ENCODE results near the gene DHRS13.

The DHRS13 gene

DNA sequence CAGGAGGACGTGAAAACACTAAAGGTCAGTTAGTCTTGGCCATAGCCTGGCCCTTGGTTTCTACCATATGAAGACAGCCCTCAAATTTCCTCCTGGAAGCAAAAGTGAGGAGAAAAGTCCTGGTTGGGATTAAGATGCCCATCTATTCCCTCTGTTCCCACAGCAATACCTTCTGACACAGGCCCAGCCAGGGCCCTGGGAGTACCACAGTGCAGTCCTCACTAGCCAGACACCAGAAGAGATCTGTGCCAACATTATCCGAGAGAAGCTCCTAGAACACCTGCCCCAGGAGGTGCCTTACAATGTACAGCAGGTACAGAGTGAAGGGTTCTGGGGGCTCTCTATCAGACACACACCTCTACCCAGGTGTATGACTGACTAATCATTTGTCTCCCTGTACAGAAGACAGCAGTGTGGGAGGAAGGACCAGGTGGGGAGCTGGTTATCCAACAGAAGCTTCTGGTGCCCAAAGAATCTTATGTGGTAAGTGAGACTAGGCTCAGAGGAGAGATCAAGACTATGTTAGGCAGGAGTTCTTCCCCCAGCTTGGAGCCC is 44.0 kb downstream of the DHRS13 start:
- no peak for DNase-seq (ENCODE audit: low spot score)

DNA sequence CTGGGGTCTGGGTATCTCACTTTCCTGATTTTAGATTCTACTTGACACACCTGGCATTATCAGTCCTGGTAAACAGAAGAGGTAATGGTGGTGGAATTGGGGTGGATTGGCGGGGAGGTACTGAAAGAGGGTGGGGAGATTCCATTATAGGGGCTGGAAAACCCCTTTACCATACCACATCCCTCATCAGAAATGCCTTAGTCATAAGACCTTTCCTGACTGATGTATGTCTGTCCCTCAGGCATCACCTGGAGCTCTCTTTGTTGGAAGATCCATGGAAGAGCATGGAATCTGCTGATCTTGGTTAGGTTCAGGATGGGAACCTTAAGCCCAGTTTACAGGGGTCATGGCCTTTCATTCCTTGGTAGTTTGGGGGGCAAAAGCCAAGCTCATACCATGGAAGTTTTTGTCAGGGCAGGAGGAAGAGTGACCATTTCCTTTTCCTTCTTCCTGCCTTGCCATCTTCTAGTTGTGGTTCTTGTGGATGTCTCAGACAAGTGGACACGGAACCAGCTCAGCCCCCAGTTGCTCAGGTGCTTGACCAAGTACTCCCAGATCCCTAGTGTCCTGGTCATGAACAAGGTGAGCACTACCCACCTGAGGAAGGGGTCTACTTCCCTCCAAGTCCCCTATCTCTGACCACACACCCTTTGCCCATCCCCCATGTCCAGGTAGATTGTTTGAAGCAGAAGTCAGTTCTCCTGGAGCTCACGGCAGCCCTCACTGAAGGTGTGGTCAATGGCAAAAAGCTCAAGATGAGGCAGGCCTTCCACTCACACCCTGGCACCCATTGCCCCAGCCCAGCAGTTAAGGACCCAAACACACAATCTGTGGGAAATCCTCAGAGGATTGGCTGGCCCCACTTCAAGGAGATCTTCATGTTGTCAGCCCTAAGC is 44.7 kb downstream of the DHRS13 start:
- no peak for DNase-seq (ENCODE audit: low spot score)

- DNase-seq (ENCODE audit: low spot score): no peak
Observed at GRCh38 chr17:28856028-28856574, 46.8 kb downstream of the DHRS13 start.

DNA sequence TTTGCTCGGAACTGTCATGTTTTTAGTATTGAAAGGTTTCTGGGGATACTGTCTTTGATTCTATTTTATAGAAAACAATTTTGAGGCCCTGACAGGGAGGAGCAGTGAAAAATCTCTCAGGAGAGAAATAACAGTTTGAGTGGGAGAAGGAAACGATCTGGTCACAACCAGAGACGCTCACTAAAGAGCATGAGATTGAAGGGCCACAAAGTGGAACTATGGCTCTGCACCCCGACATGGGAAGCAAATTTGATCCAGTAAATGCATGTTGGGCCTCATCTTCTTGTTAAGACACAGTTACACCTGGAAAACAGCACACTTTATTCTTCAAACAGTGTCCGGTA is 47.6 kb downstream of the DHRS13 start:
- no peak for DNase-seq (ENCODE audit: low spot score)

- DNase-seq (ENCODE audit: low spot score): peak; percentile 85
Observed at GRCh38 chr17:28854457-28855335, 48.2 kb downstream of the DHRS13 start, which contains the start of gene ERAL1. ERAL1 (plus strand) TSS chr17:28855016; CDS start chr17:28855035, 19 bp downstream.

DNA sequence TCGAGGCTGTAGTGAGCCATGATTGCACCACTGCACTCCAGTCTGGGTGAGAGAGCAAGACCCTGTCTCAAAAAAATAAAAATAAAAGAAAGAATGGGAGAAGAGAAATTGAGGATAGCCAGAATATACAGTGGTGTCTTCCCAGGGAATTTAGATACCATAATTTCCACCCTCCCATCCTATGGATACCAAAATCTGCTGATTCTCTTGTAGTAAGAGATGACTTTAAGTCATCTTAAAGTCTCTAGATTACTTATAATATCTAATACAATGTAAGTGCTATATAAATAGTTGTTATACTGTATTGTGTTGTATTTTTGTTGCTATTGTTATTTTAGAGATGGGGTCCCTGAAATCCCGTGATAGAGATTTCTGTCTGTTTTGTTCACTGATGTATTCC is 49.6 kb downstream of the DHRS13 start:
- DNase-seq (ENCODE audit: low spot score): no peak

DNA sequence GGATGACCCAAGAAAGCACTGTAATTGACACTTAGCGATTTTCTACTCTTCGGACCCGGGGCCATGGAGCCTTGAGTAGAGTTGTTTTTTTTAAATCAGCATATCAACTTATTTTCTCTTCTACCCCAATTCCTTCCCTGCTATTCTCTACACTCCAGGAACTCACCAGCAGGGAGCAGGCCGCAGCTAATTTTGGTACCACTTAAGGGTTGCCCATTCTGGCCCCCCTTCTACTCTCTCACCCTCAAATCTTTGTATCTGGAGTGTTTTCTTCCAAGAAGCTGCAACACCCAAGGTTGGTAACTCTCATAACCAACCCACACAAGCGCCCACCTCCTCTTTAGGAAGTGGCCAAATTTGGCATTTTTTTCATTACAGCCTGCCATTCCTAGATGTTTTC is 53.6 kb downstream of the DHRS13 start:
- DNase-seq (ENCODE audit: low spot score): no peak

DNA sequence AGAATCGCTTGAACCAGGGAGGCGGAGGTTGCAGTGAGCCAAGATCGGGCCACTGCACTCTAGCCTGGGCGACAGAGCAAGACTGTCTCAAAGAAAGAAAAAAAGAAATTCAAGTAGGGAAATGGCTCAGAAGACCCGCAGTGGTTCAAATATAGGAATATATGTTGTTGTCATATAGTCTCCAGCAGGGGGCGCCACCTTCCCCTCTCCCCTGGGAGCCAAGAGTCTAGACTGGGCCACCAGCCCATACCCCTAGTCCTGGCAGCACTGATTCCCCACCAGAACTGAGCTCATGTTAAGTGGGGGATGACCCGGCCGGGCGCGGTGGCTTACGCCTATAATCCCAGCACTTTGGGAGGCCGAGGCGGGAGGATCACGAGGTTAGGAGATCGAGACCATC is 54.2 kb downstream of the DHRS13 start:
- peak; percentile 65 for DNase-seq (ENCODE audit: low spot score)
